Thoracic aorta (tissue), 2 donors: Measurements from ENCODE around the gene ENTPD2. TPM values are rescaled to one million over a fixed set of nuclear protein-coding genes. Genes with fewer than 3 reads are reported as not detected.
"Not testable (repeated sequence)": the region's sequence is repeated elsewhere in the genome, so short reads cannot be mapped to it uniquely, and the experiment has no call there.

Experiments
- ATAC-seq: fragments of 150-250 bp; one replicate; pipeline ENCODE4 v1.8.0; 2017; ENCODE audit warnings: low read depth; ENCODE audit not compliant: insufficient number of reproducible peaks, low FRiP score
- DNase-seq: peaks from one replicate; pipeline ENCODE4 v3.0.0-alpha.2; 2020; ENCODE audit warnings: low spot score
- H3K27ac ChIP-seq, 2 donors: fragments of 200-600 bp; sonication (generic); 1 replicate in 1 of 2; 2 replicates in 1 of 2; pipeline ENCODE4 v1.5.1; 2016; ENCODE audit warnings: mild to moderate bottlenecking in 2 of 2, moderate library complexity in 2 of 2
- H3K27me3 ChIP-seq: fragments of 200-600 bp; sonication (generic); replicated peaks from 2 replicates; pipeline ENCODE4 v1.6.0; 2016; ENCODE audit warnings: mild to moderate bottlenecking; ENCODE audit not compliant: insufficient read depth
- H3K36me3 ChIP-seq: fragments of 200-600 bp; sonication (generic); one replicate; pipeline ENCODE4 v1.5.1; 2016
- H3K4me1 ChIP-seq, 2 donors: fragments of 200-600 bp; sonication (generic); 1 replicate in 1 of 2; 2 replicates in 1 of 2; pipeline versions ENCODE4 v1.5.1 to v1.6.0; 2016; ENCODE audit warnings: low read depth in 2 of 2, mild to moderate bottlenecking in 1 of 2; ENCODE audit not compliant: control insufficient read depth in 1 of 2
- H3K4me3 ChIP-seq: fragments of 200-600 bp; sonication (generic); 2 replicates; pipeline ENCODE4 v1.5.1; 2016; ENCODE audit warnings: mild to moderate bottlenecking
- H3K9me3 ChIP-seq: fragments of 200-600 bp; sonication (generic); 2 replicates; pipeline ENCODE4 v1.5.1; 2016
- CTCF ChIP-seq: fragments of 200-600 bp; sonication (generic); IDR thresholded peaks from one replicate; pipeline ENCODE4 v1.5.1; 2019; ENCODE audit warnings: antibody characterized with exemption
- total RNA-seq, 2 donors: library from RNA; depleted of rRNA; stranded (reverse); fragments of >200 nt; gene quantifications; one replicate each; pipeline versions ENCODE4 v1.1.0 to v1.2.3, GENCODE V29; 2016

Gene ENTPD2
- total RNA-seq, 2 donors from 2014 or later = 0.92 to 0.95 TPM

GRCh38 chr9:137007816-137008270 lies 46.0 kb downstream of the ENTPD2 start:
- H3K36me3 ChIP-seq = peaks cover 16% of the 10 kb centered on the region
- no peaks in the 10 kb centered on the region for H3K4me1 ChIP-seq
- H3K27ac ChIP-seq = no peak overlapping the region
- ATAC-seq = no peak
- no peak for TF ChIP-seq CTCF
- H3K4me3 ChIP-seq = no peak overlapping the region
- DNase-seq = no peak
- no peaks in the 10 kb centered on the region for H3K9me3 ChIP-seq
- no peaks in the 10 kb centered on the region for H3K27me3 ChIP-seq

GRCh38 chr9:137007108-137007815 lies 46.6 kb downstream of the ENTPD2 start:
- no peaks in the 10 kb centered on the region for H3K4me1 ChIP-seq
- DNase-seq (no peak), ATAC-seq (no peak)
- no peak overlapping the region for H3K4me3 ChIP-seq
- no peak overlapping the region for H3K27ac ChIP-seq
- no peak for TF ChIP-seq CTCF
- peaks cover 12% of the 10 kb centered on the region for H3K36me3 ChIP-seq
- H3K9me3 ChIP-seq = no peaks in the 10 kb centered on the region
- no peaks in the 10 kb centered on the region for H3K27me3 ChIP-seq

- Histone ChIP-seq H3K27me3 (no peaks in the 10 kb centered on the region), H3K4me3 (no peak overlapping the region), H3K4me1 (no peaks in the 10 kb centered on the region), H3K36me3 (peaks cover 9% of the 10 kb centered on the region), H3K9me3 (no peaks in the 10 kb centered on the region), H3K27ac (no peak overlapping the region)
- no peak for ATAC-seq
- no peak for TF ChIP-seq CTCF
- no peak for DNase-seq
Observed at GRCh38 chr9:137006116-137007003, 47.5 kb downstream of the ENTPD2 start.

DNA sequence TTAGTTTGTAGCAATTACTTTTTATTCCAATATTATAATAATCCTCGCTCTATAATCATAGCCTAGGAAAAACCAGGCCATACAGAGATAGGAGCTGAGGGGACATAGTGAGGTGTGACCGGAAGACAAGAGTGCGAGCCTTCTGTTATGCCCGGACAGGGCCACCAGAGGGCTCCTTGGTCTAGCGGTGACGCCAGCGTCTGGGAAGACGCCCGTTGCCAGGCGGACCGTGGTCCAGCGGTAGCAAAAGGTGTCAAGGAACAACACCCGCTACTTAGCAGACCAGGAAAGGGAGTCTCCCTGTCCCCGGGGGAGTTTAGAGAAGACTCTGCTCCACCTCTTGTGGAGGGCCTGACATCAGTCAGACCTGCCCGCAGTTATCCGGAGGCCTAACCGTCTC lies 49.6 kb downstream of the ENTPD2 start:
- H3K27ac ChIP-seq, DNase-seq, H3K9me3 ChIP-seq, H3K36me3 ChIP-seq, H3K4me3 ChIP-seq, ATAC-seq, H3K4me1 ChIP-seq, H3K27me3 ChIP-seq: not testable (repeated sequence)

- H3K4me1 ChIP-seq = no peaks in the 10 kb centered on the region
- no peaks in the 10 kb centered on the region for H3K27me3 ChIP-seq
- no peak overlapping the region for H3K4me3 ChIP-seq
- no peaks in the 10 kb centered on the region for H3K9me3 ChIP-seq
- no peaks in the 10 kb centered on the region for H3K36me3 ChIP-seq
- ATAC-seq = no peak
- no peak for DNase-seq
- TF ChIP-seq CTCF = no peak
- H3K27ac ChIP-seq = no peak overlapping the region
Observed at GRCh38 chr9:137002646-137003041, 51.2 kb downstream of the ENTPD2 start.
